SK-N-SH treated with all-trans-retinoic acid at 6 μM for 48 hours (cell line): ENCODE results near the gene SLC4A1AP.

Source experiments
- ATAC-seq: fragments of 200-7000 bp; cut with Tn5 transposase; 3 replicates; pipeline ENCODE4 v1.9.1; 2020; ENCODE audit warnings: mild to moderate bottlenecking, moderate library complexity
- BACH2 ChIP-seq: fragments of 250-450 bp; sonication (Bioruptor Pico); IDR thresholded peaks from 2 replicates; pipeline ENCODE4 v1.9.0; 2021; ENCODE audit warnings: mild to moderate bottlenecking, borderline replicate concordance
- CREB5 ChIP-seq: fragments of 250-450 bp; sonication (Bioruptor Pico); IDR thresholded peaks from 2 replicates; pipeline ENCODE4 v1.5.1; 2020; ENCODE audit warnings: low read depth, mild to moderate bottlenecking, moderate library complexity
- CSDC2 ChIP-seq: fragments of 250-450 bp; sonication (Bioruptor Pico); IDR thresholded peaks from 2 replicates; pipeline ENCODE4 v1.5.0; 2020; ENCODE audit warnings: mild to moderate bottlenecking, moderate library complexity
- CSRNP3 ChIP-seq: fragments of 250-450 bp; sonication (Bioruptor Pico); IDR thresholded peaks from 2 replicates; pipeline ENCODE4 v1.5.1; 2021; ENCODE audit warnings: mild to moderate bottlenecking, moderate library complexity
- ESRRG ChIP-seq: fragments of 250-450 bp; sonication (Bioruptor Pico); IDR thresholded peaks from 2 replicates; pipeline ENCODE4 v1.6.1; 2021; ENCODE audit warnings: mild to moderate bottlenecking
- GLIS3 ChIP-seq: fragments of 250-450 bp; sonication (Bioruptor Pico); IDR thresholded peaks from 2 replicates; pipeline ENCODE4 v1.5.0; 2020; ENCODE audit warnings: mild to moderate bottlenecking, moderate library complexity
- ISL1 ChIP-seq: fragments of 250-450 bp; sonication (Bioruptor Pico); IDR thresholded peaks from 2 replicates; pipeline ENCODE4 v2.1.2; 2022; ENCODE audit warnings: mild to moderate bottlenecking, moderate library complexity
- OSR1 ChIP-seq: fragments of 250-450 bp; sonication (Bioruptor Pico); IDR thresholded peaks from 2 replicates; pipeline ENCODE4 v1.8.0; 2022; ENCODE audit warnings: moderate library complexity, mild to moderate bottlenecking, inconsistent platforms
- PATZ1 ChIP-seq: fragments of 250-450 bp; sonication (Bioruptor Pico); IDR thresholded peaks from 2 replicates; pipeline ENCODE4 v1.8.0; 2020; ENCODE audit warnings: mild to moderate bottlenecking, moderate library complexity, borderline replicate concordance
- POU6F1 ChIP-seq: fragments of 250-450 bp; sonication (Bioruptor Pico); IDR thresholded peaks from 2 replicates; pipeline ENCODE4 v1.8.0; 2021; ENCODE audit warnings: low read depth, mild to moderate bottlenecking, moderate library complexity, borderline replicate concordance
- RARB ChIP-seq: fragments of 250-450 bp; sonication (Bioruptor Pico); IDR thresholded peaks from 2 replicates; pipeline ENCODE4 v1.8.0; 2021; ENCODE audit warnings: mild to moderate bottlenecking, moderate library complexity
- SNAI2 ChIP-seq: fragments of 250-450 bp; sonication (Bioruptor Pico); IDR thresholded peaks from 2 replicates; pipeline ENCODE4 v1.5.0; 2020; ENCODE audit warnings: mild to moderate bottlenecking, moderate library complexity
- TCF4 ChIP-seq: fragments of 250-450 bp; sonication (Bioruptor Pico); IDR thresholded peaks from 2 replicates; pipeline ENCODE4 v1.8.0; 2021; ENCODE audit warnings: mild to moderate bottlenecking, moderate library complexity, borderline replicate concordance
- TOX ChIP-seq: fragments of 250-450 bp; sonication (Bioruptor Pico); IDR thresholded peaks from 2 replicates; pipeline ENCODE4 v1.8.0; 2021; ENCODE audit warnings: mild to moderate bottlenecking, moderate library complexity, borderline replicate concordance
- ZC3H10 ChIP-seq: fragments of 250-450 bp; sonication (Bioruptor Pico); IDR thresholded peaks from 2 replicates; pipeline ENCODE4 v1.5.1; 2021; ENCODE audit warnings: mild to moderate bottlenecking, moderate library complexity
- ZNF70 ChIP-seq: fragments of 450-650 bp; formaldehyde crosslinking; IDR thresholded peaks from 2 replicates; pipeline ENCODE4 v1.5.0; 2020; ENCODE audit warnings: mild to moderate bottlenecking, moderate library complexity
- ZNF8 ChIP-seq: fragments of 450-650 bp; formaldehyde crosslinking; IDR thresholded peaks from 2 replicates; pipeline ENCODE4 v1.5.0; 2020; ENCODE audit warnings: mild to moderate bottlenecking, moderate library complexity

Gene SLC4A1AP

GRCh38 chr2:27687232-27687631 is 23.5 kb downstream of the SLC4A1AP start (continued):
- TF ChIP-seq CREB5 (CRISPR knock-in tag) (no peak), RARB (no peak), PATZ1 (CRISPR knock-in tag) (no peak), POU6F1 (CRISPR knock-in tag) (no peak)

GRCh38 chr2:27689424-27689823 is 25.7 kb downstream of the SLC4A1AP start:
- ATAC-seq, result no peak
- TF ChIP-seq CSDC2 (CRISPR knock-in tag) (no peak), TCF4 (CRISPR knock-in tag) (no peak), CSRNP3 (CRISPR knock-in tag) (no peak), ZC3H10 (no peak), ESRRG (CRISPR knock-in tag) (no peak), ISL1 (CRISPR knock-in tag) (no peak), CREB5 (CRISPR knock-in tag) (no peak), TOX (CRISPR knock-in tag) (no peak), OSR1 (no peak), RARB (no peak), SNAI2 (CRISPR knock-in tag) (no peak), GLIS3 (CRISPR knock-in tag) (no peak)

GRCh38 chr2:27690052-27690451 is 26.4 kb downstream of the SLC4A1AP start:
- ATAC-seq, result no peak
- TF ChIP-seq RARB (no peak), CREB5 (CRISPR knock-in tag) (no peak), SNAI2 (CRISPR knock-in tag) (no peak), POU6F1 (CRISPR knock-in tag) (no peak), ZNF8 (CRISPR knock-in tag) (no peak), ISL1 (CRISPR knock-in tag) (no peak), BACH2 (CRISPR knock-in tag) (no peak), ZC3H10 (no peak), ESRRG (CRISPR knock-in tag) (no peak), CSRNP3 (CRISPR knock-in tag) (no peak), TCF4 (CRISPR knock-in tag) (no peak), PATZ1 (CRISPR knock-in tag) (no peak), OSR1 (no peak), ZNF70 (no peak)
